Neural cell (in vitro differentiated cells): ENCODE data around the gene FBXO30. TPM values are rescaled to one million over a fixed set of nuclear protein-coding genes. Genes with fewer than 3 reads are reported as not detected.

Experiments used
- H2AFZ ChIP-seq: fragments of 200-600, 300-800 bp; sonication (generic), shearing (Covaris generic); 2 replicates; pipeline ENCODE4 v1.6.0; 2014; ENCODE audit warnings: low read depth, mild to moderate bottlenecking, antibody characterized with exemption, low read length, moderate library complexity
- H3F3A ChIP-seq: fragments of 200-600 bp; shearing (Covaris generic); 2 replicates; pipeline ENCODE4 v1.6.1; 2016; ENCODE audit warnings: mild to moderate bottlenecking, moderate library complexity, mixed read lengths, antibody characterized with exemption, low read length; ENCODE audit not compliant: insufficient read depth, poor library complexity, severe bottlenecking
- H3K27ac ChIP-seq: fragments of 200-600, 300-800 bp; sonication (generic), shearing (Covaris generic); 2 replicates; pipeline ENCODE4 v1.5.1; 2014; ENCODE audit warnings: mild to moderate bottlenecking, low read length, moderate library complexity
- H3K27me3 ChIP-seq: fragments of 300-800, 200-600 bp; sonication (generic), shearing (Covaris generic); 2 replicates; pipeline ENCODE4 v1.6.0; 2014; ENCODE audit warnings: mild to moderate bottlenecking, low read depth, low read length, moderate library complexity; ENCODE audit not compliant: insufficient read depth
- H3K36me3 ChIP-seq: fragments of 300-800, 200-600 bp; sonication (generic), shearing (Covaris generic); 2 replicates; pipeline ENCODE4 v1.5.1; 2014; ENCODE audit warnings: mild to moderate bottlenecking, antibody characterized with exemption, low read length, moderate library complexity; ENCODE audit not compliant: insufficient read depth
- H3K4me2 ChIP-seq: fragments of 300-800, 200-600 bp; sonication (generic), shearing (Covaris generic); 2 replicates; pipeline ENCODE4 v1.6.0; 2014; ENCODE audit warnings: mild to moderate bottlenecking, low read length
- H3K4me3 ChIP-seq: fragments of 300-800, 200-600 bp; sonication (generic), shearing (Covaris generic); 2 replicates; pipeline ENCODE4 v1.5.1; 2014; ENCODE audit warnings: mild to moderate bottlenecking, low read length, moderate library complexity
- H3K79me2 ChIP-seq: fragments of 200-600 bp; shearing (Covaris generic); replicated peaks from 2 replicates; pipeline ENCODE4 v1.6.0; 2014; ENCODE audit warnings: mild to moderate bottlenecking, low read length, moderate library complexity; ENCODE audit not compliant: insufficient read depth
- H3K9ac ChIP-seq: fragments of 300-800, 200-600 bp; sonication (generic), shearing (Covaris generic); 2 replicates; pipeline ENCODE4 v1.6.1; 2016; ENCODE audit warnings: mild to moderate bottlenecking, low read length, mixed read lengths
- H3K9me2 ChIP-seq: fragments of 200-600 bp; shearing (Covaris generic); 2 replicates; pipeline ENCODE4 v1.6.1; 2016; ENCODE audit warnings: mild to moderate bottlenecking, low read length, mixed read lengths; ENCODE audit not compliant: insufficient read depth
- H3K9me3 ChIP-seq: fragments of 200-600, 300-800 bp; sonication (generic), shearing (Covaris generic); 2 replicates; pipeline ENCODE4 v1.6.1; 2016; ENCODE audit warnings: mild to moderate bottlenecking, mixed run types, low read length, moderate library complexity, mixed read lengths
- H4K20me1 ChIP-seq: fragments of 200-600 bp; shearing (Covaris generic); 2 replicates; pipeline ENCODE4 v1.6.1; 2016; ENCODE audit warnings: mild to moderate bottlenecking, mixed run types; ENCODE audit not compliant: insufficient read depth
- EP300 ChIP-seq: fragments of 450-650 bp; conservative IDR thresholded peaks from 2 replicates; pipeline ENCODE4 v1.6.1; 2014; ENCODE audit warnings: antibody characterized with exemption, mild to moderate bottlenecking, moderate library complexity; ENCODE audit not compliant: poor library complexity, severe bottlenecking
- EZH2 ChIP-seq: fragments of 200-600, 300-800 bp; shearing (Covaris generic), sonication (generic); IDR thresholded peaks from 2 replicates; pipeline ENCODE4 v1.6.1; 2014; ENCODE audit warnings: antibody characterized with exemption, low read length, borderline replicate concordance, mild to moderate bottlenecking; ENCODE audit not compliant: insufficient read depth, poor library complexity, severe bottlenecking
- MXI1 ChIP-seq: fragments of 450-650 bp; conservative IDR thresholded peaks from 2 replicates; pipeline ENCODE4 v1.6.1; 2014; ENCODE audit warnings: antibody characterized with exemption, mild to moderate bottlenecking; ENCODE audit not compliant: poor library complexity, severe bottlenecking
- POLR2AphosphoS5 ChIP-seq: IDR thresholded peaks from 2 replicates; pipeline ENCODE4 v1.6.1; 2012
- RAD21 ChIP-seq: fragments of 450-650 bp; conservative IDR thresholded peaks from 2 replicates; pipeline ENCODE4 v1.6.1; 2014; ENCODE audit warnings: antibody characterized with exemption, mild to moderate bottlenecking, moderate library complexity
- SMC3 ChIP-seq: fragments of 450-650 bp; conservative IDR thresholded peaks from 2 replicates; pipeline ENCODE4 v1.6.1; 2014; ENCODE audit warnings: antibody characterized with exemption, mild to moderate bottlenecking, moderate library complexity; ENCODE audit not compliant: poor library complexity
- TAF1 ChIP-seq: IDR thresholded peaks from 2 replicates; pipeline ENCODE4 v1.6.1; 2012; ENCODE audit warnings: low read depth
- polyA plus RNA-seq: library from polyadenylated mRNA; depleted of rRNA; stranded (reverse); fragments of >200 nt; gene quantifications from 2 replicates; pipeline ENCODE4 v1.2.3, GENCODE V29; 2014
- TF ChIP-seq, protein P1 (sequence below): IDR thresholded peaks from 2 replicates; pipeline ENCODE4 v1.6.1; 2012; ENCODE audit warnings: borderline replicate concordance
- TF ChIP-seq, protein P2 (sequence below): fragments of 450-650 bp; IDR thresholded peaks from 2 replicates; pipeline ENCODE4 v1.5.1; 2014; ENCODE audit warnings: antibody characterized with exemption, mild to moderate bottlenecking, moderate library complexity; ENCODE audit not compliant: poor library complexity, severe bottlenecking

The FBXO30 gene
- polyA plus RNA-seq, 1 donor from 2014 or later = 14.0 TPM

DNA sequence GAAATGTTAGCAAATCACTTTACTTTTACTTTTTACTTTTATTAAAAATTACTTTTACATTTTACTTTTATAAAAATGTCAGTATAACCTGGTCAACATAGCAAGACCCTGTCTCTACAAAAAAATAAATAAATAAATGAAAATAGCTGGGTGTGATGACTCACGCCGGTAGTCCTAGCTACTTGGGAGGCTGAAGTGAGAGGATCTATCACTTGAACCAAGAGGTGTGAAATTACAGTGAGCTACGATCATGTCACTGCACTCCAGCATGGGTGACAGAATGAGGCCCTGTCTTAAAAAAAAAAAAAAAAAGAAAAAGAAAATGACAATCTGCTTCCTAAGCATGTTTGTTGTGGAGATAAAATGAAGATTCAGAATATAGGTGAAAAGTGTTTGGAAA lies 31.0 kb upstream of the FBXO30 start:
- Histone ChIP-seq H3K27ac (no peak overlapping the region), H3K9ac (no peak overlapping the region), H3K9me3 (no peaks in the 10 kb centered on the region), H3K9me2 (no peaks in the 10 kb centered on the region), H3K4me3 (no peak overlapping the region), H3F3A (no peaks in the 10 kb centered on the region), H3K27me3 (no peaks in the 10 kb centered on the region), H3K79me2 (no peaks in the 10 kb centered on the region), H4K20me1 (no peaks in the 10 kb centered on the region), H3K36me3 (no peaks in the 10 kb centered on the region), H3K4me2 (no peak overlapping the region), H2AFZ (no peak overlapping the region)
- TF ChIP-seq EZH2 (no peak), TAF1 (no peak), RAD21 (no peak), SMC3 (no peak), MXI1 (no peak), EP300 (no peak), POLR2AphosphoS5 (no peak)
- TF ChIP-seq, protein P1, sequence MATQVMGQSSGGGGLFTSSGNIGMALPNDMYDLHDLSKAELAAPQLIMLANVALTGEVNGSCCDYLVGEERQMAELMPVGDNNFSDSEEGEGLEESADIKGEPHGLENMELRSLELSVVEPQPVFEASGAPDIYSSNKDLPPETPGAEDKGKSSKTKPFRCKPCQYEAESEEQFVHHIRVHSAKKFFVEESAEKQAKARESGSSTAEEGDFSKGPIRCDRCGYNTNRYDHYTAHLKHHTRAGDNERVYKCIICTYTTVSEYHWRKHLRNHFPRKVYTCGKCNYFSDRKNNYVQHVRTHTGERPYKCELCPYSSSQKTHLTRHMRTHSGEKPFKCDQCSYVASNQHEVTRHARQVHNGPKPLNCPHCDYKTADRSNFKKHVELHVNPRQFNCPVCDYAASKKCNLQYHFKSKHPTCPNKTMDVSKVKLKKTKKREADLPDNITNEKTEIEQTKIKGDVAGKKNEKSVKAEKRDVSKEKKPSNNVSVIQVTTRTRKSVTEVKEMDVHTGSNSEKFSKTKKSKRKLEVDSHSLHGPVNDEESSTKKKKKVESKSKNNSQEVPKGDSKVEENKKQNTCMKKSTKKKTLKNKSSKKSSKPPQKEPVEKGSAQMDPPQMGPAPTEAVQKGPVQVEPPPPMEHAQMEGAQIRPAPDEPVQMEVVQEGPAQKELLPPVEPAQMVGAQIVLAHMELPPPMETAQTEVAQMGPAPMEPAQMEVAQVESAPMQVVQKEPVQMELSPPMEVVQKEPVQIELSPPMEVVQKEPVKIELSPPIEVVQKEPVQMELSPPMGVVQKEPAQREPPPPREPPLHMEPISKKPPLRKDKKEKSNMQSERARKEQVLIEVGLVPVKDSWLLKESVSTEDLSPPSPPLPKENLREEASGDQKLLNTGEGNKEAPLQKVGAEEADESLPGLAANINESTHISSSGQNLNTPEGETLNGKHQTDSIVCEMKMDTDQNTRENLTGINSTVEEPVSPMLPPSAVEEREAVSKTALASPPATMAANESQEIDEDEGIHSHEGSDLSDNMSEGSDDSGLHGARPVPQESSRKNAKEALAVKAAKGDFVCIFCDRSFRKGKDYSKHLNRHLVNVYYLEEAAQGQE = no peak
- TF ChIP-seq, protein P2, sequence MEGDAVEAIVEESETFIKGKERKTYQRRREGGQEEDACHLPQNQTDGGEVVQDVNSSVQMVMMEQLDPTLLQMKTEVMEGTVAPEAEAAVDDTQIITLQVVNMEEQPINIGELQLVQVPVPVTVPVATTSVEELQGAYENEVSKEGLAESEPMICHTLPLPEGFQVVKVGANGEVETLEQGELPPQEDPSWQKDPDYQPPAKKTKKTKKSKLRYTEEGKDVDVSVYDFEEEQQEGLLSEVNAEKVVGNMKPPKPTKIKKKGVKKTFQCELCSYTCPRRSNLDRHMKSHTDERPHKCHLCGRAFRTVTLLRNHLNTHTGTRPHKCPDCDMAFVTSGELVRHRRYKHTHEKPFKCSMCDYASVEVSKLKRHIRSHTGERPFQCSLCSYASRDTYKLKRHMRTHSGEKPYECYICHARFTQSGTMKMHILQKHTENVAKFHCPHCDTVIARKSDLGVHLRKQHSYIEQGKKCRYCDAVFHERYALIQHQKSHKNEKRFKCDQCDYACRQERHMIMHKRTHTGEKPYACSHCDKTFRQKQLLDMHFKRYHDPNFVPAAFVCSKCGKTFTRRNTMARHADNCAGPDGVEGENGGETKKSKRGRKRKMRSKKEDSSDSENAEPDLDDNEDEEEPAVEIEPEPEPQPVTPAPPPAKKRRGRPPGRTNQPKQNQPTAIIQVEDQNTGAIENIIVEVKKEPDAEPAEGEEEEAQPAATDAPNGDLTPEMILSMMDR = no peak

DNA sequence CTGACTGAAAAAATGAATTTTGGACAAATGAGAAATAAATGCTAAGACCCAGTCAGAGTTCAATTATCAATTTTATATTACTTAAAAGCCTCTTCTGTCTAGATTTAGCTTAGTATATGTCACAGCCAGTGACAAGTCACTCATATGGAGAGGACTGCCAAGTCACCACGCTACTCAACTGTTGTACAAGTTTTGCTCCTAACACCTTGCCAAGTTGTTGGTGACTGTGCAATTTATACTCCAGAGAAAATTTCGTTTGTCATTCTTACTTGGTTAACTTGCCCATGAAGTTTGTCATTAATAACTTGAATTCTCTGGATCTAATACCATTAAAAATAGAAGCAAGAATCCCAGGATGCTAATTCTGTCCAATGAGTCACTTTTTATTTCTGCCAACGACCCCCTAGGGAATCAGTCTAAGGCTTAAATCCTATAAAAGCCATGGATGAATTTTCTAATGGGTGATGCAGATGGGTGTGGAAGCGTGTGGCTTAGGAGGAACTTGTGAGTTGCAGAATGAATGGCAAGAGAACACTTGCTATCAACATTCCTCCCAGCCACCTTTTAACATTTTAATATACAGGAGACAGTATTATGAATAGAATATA lies 30.4 kb upstream of the FBXO30 start:
- Histone ChIP-seq H2AFZ (no peak overlapping the region), H3K9me3 (no peaks in the 10 kb centered on the region), H3F3A (no peaks in the 10 kb centered on the region), H4K20me1 (no peaks in the 10 kb centered on the region), H3K36me3 (no peaks in the 10 kb centered on the region), H3K4me2 (no peak overlapping the region), H3K9ac (no peak overlapping the region), H3K4me3 (no peak overlapping the region), H3K9me2 (no peaks in the 10 kb centered on the region), H3K27ac (no peak overlapping the region), H3K27me3 (no peaks in the 10 kb centered on the region), H3K79me2 (no peaks in the 10 kb centered on the region)
- TF ChIP-seq MXI1 (no peak), EP300 (no peak), SMC3 (no peak), EZH2 (no peak)
- TF ChIP-seq, protein P2 = no peak
